Liver (tissue), 9 donors: ENCODE data around the gene MYL4. TPM values are rescaled to one million over a fixed set of nuclear protein-coding genes. Genes with fewer than 3 reads are reported as not detected.

Experiments used
- DNase-seq: peaks from one replicate; pipeline ENCODE4 v3.0.0-alpha.2; 2017; ENCODE audit warnings: low spot score
- H3K27ac ChIP-seq, 2 donors: one replicate each; pipeline ENCODE4 v1.7.0; 2013; ENCODE audit warnings: inconsistent platforms in 2 of 2, low read length in 2 of 2, control low read depth in 1 of 2, low read depth in 1 of 2, mild to moderate bottlenecking in 1 of 2
- H3K27me3 ChIP-seq, 4 donors: one replicate each; pipeline versions ENCODE4 v1.6.1 to v1.7.0; 2013; ENCODE audit warnings: low read length in 3 of 4, inconsistent platforms in 1 of 4, mild to moderate bottlenecking in 1 of 4, moderate library complexity in 1 of 4; ENCODE audit not compliant: control insufficient read depth in 4 of 4, insufficient read depth in 4 of 4
- H3K36me3 ChIP-seq, 4 donors: one replicate each; pipeline versions ENCODE4 v1.6.1 to v1.7.0; 2013; ENCODE audit warnings: low read length in 3 of 4, mild to moderate bottlenecking in 3 of 4, low read depth in 1 of 4, moderate library complexity in 1 of 4; ENCODE audit not compliant: control insufficient read depth in 4 of 4, insufficient read depth in 3 of 4
- H3K4me1 ChIP-seq, 4 donors: one replicate each; pipeline versions ENCODE4 v1.6.1 to v1.7.0; 2013; ENCODE audit warnings: low read length in 3 of 4, mild to moderate bottlenecking in 3 of 4, moderate library complexity in 1 of 4; ENCODE audit not compliant: control insufficient read depth in 4 of 4, insufficient read depth in 4 of 4
- H3K4me3 ChIP-seq, 3 donors: one replicate each; pipeline versions ENCODE4 v1.6.1 to v1.7.0; 2013; ENCODE audit warnings: low read length in 3 of 3, control low read depth in 1 of 3, low read depth in 1 of 3, mild to moderate bottlenecking in 1 of 3
- H3K9ac ChIP-seq, 2 donors: one replicate each; pipeline ENCODE4 v1.7.0; 2013; ENCODE audit warnings: low read length in 2 of 2, mild to moderate bottlenecking in 2 of 2, moderate library complexity in 2 of 2, control low read depth in 1 of 2, low read depth in 1 of 2
- H3K9me3 ChIP-seq, 4 donors: one replicate each; pipeline versions ENCODE4 v1.6.1 to v1.7.0; 2013; ENCODE audit warnings: low read length in 3 of 4; ENCODE audit not compliant: control insufficient read depth in 4 of 4
- ATF3 ChIP-seq: IDR thresholded peaks from 2 replicates; pipeline ENCODE4 v1.6.1; 2016; ENCODE audit warnings: antibody characterized with exemption
- EGR1 ChIP-seq, 2 donors: IDR thresholded peaks; 2 replicates each; pipeline ENCODE4 v1.6.1; 2016 to 2018; ENCODE audit warnings: antibody characterized with exemption in 2 of 2, low read depth in 2 of 2
- FOXA2 ChIP-seq: IDR thresholded peaks from 2 replicates; pipeline ENCODE4 v1.6.1; 2016; ENCODE audit warnings: antibody characterized with exemption
- GABPA ChIP-seq, 2 donors: IDR thresholded peaks in 1 of 2; conservative IDR thresholded peaks in 1 of 2; 2 replicates each; pipeline ENCODE4 v1.6.1; 2016; ENCODE audit warnings: antibody characterized with exemption in 2 of 2, mild to moderate bottlenecking in 1 of 2, moderate library complexity in 1 of 2
- HNF4A ChIP-seq, 2 donors: conservative IDR thresholded peaks; 2 replicates each; pipeline ENCODE4 v1.6.1; 2016; ENCODE audit warnings: antibody characterized with exemption in 2 of 2, mild to moderate bottlenecking in 2 of 2
- HNF4G ChIP-seq: IDR thresholded peaks from 2 replicates; pipeline ENCODE4 v1.6.1; 2016; ENCODE audit warnings: antibody characterized with exemption
- NR2F2 ChIP-seq: IDR thresholded peaks from 2 replicates; pipeline ENCODE4 v1.6.1; 2016; ENCODE audit warnings: antibody characterized with exemption
- REST ChIP-seq: IDR thresholded peaks from 2 replicates; pipeline ENCODE4 v1.6.1; 2016; ENCODE audit warnings: antibody characterized with exemption, mild to moderate bottlenecking
- RXRA ChIP-seq, 2 donors: IDR thresholded peaks; 2 replicates each; pipeline ENCODE4 v1.6.1; 2017 to 2018; ENCODE audit warnings: antibody characterized with exemption in 2 of 2, mild to moderate bottlenecking in 1 of 2
- SP1 ChIP-seq: IDR thresholded peaks from 2 replicates; pipeline ENCODE4 v1.6.1; 2018; ENCODE audit warnings: antibody characterized with exemption, mild to moderate bottlenecking
- ZBTB33 ChIP-seq: IDR thresholded peaks from 2 replicates; pipeline ENCODE4 v1.6.1; 2016; ENCODE audit warnings: antibody characterized with exemption
- WGBS: extraction: QIAGEN DNeasy Blood & Tissue Kit; methylation state at CpG from one replicate; pipeline ENCODE4 v1.1.7; 2013; 5-methylcytosine and 5-hydroxymethylcytosine counted together
- polyA plus RNA-seq, 2 donors: library from polyadenylated mRNA; stranded (reverse) in 1 of 2; unstranded in 1 of 2; fragments of 200-250 nt in 1 of 2; fragments of >200 nt in 1 of 2; fragmentation: Nextera tagmentation in 1 of 2; extraction: Ambion mirVana in 1 of 2; gene quantifications; one replicate each; pipeline versions ENCODE4 v1.2.1 to v1.2.3, GENCODE V29; 2013 to 2015
- total RNA-seq, 2 donors: library from RNA; depleted of rRNA; stranded (reverse); fragments of >200 nt; gene quantifications; one replicate each; pipeline ENCODE4 v1.2.3, GENCODE V29; 2014
- TF ChIP-seq, protein P1 (sequence below): IDR thresholded peaks from 2 replicates; pipeline ENCODE4 v1.6.1; 2016; ENCODE audit warnings: antibody characterized with exemption
- TF ChIP-seq, protein P2 (sequence below): fragments of 150-350 bp; IDR thresholded peaks from 2 replicates; pipeline ENCODE4 v1.5.1; 2017; ENCODE audit warnings: improper control_type of control experiment, low read depth, low read length; ENCODE audit not compliant: missing input control
- donor health status: healthy.
- donor health status: healthy.
- donor health status: healthy.
- donor health status: healthy.
- donor health status: healthy.

MYL4 gene
- total and polyA plus RNA-seq, 4 donors: 0.19 to 215 (median 0.22) TPM; not detected in 1

DNA sequence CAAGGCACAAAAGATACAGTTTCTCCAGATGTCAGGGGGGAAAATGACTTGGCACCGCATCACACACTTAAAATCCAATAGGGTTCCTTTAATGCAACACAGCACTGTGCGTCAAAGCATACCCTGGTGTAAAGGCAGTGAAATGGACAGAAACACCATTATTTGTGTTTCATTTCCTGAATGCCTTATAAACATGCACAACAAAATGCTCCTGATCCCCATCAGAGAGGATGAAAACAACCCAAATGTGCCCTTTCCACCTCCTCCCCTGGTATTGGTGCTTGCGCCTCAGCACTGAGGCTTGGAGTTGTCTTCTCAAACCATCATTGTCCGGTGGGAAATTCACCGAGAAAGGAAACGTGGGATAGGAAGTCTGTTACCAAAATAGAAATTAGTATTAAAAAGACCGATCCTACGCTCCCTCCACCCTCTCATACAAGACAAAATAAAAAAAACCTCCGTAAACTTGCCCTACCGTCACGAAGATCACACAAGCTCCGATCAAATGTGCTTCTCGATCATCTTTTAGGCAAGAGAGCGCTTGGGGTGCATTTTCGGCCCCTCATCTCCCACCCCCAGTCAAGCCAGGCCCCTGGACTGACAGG, 20.8 kb upstream of the MYL4 start:
- peak; percentile 49 for DNase-seq
- no peaks in the 10 kb centered on the region for H3K9me3 ChIP-seq
- H3K36me3 ChIP-seq: no peaks in the 10 kb centered on the region
- no peak for TF ChIP-seq RXRA (IDR thresholded peaks at IDR 0.05)
- no peak for TF ChIP-seq SP1
- TF ChIP-seq, protein P1, sequence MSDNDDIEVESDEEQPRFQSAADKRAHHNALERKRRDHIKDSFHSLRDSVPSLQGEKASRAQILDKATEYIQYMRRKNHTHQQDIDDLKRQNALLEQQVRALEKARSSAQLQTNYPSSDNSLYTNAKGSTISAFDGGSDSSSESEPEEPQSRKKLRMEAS: no peak
- no peak for TF ChIP-seq ZBTB33
- TF ChIP-seq HNF4G: no peak
- TF ChIP-seq REST: no peak
- no peak for TF ChIP-seq GABPA (IDR thresholded peaks at IDR 0.05 in 1 of 2, conservative IDR thresholded peaks at IDR 0.05 in 1 of 2)
- no peak for TF ChIP-seq EGR1 (IDR thresholded peaks at IDR 0.05; ENCODE audit: low read depth in 2 of 2)
- no peak for TF ChIP-seq ATF3
- TF ChIP-seq HNF4A (conservative IDR thresholded peaks at IDR 0.05): no peak
- TF ChIP-seq NR2F2: no peak
- no peak for TF ChIP-seq FOXA2
- TF ChIP-seq, protein P2, sequence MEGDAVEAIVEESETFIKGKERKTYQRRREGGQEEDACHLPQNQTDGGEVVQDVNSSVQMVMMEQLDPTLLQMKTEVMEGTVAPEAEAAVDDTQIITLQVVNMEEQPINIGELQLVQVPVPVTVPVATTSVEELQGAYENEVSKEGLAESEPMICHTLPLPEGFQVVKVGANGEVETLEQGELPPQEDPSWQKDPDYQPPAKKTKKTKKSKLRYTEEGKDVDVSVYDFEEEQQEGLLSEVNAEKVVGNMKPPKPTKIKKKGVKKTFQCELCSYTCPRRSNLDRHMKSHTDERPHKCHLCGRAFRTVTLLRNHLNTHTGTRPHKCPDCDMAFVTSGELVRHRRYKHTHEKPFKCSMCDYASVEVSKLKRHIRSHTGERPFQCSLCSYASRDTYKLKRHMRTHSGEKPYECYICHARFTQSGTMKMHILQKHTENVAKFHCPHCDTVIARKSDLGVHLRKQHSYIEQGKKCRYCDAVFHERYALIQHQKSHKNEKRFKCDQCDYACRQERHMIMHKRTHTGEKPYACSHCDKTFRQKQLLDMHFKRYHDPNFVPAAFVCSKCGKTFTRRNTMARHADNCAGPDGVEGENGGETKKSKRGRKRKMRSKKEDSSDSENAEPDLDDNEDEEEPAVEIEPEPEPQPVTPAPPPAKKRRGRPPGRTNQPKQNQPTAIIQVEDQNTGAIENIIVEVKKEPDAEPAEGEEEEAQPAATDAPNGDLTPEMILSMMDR: no peak
- peak overlapping the region; percentile 94 to 99 for H3K27ac ChIP-seq
- no peaks in the 10 kb centered on the region for H3K27me3 ChIP-seq
- H3K4me3 ChIP-seq: peak overlapping the region; percentile 77 to 87 (median 82)
- H3K9ac ChIP-seq: peak overlapping the region; percentile 97 to 98
- 2% methylated on average over 15 of the region's 15 CpGs for WGBS
- peaks cover 4 to 13% (median 9%) of the 10 kb centered on the region in 4 donors for H3K4me1 ChIP-seq
